Activated CD8-positive, alpha-beta memory T cell treated with anti-CD3 and anti-CD28 coated beads, Interleukin-2, amount 50 U/mL, for 1 hour (primary cell): ENCODE data around the gene MARCHF10.
A peak's percentile ranks its signal among the peaks of the same experiment; 100 is the strongest.
"Not testable (repeated sequence)": the region's sequence is repeated elsewhere in the genome, so short reads cannot be mapped to it uniquely, and the experiment has no call there.

Experiments
- DNase-seq: peaks from one replicate; pipeline ENCODE4 v3.0.0-alpha.2; 2020; ENCODE audit errors: extremely low read depth

MARCHF10 gene

GRCh38 chr17:62717589-62717855 lies 90.6 kb downstream of the MARCHF10 start:
- DNase-seq, result no peak

- no peak for DNase-seq
Measured at GRCh38 chr17:62716834-62717588, 91.1 kb downstream of the MARCHF10 start.

- DNase-seq, result no peak
Measured at GRCh38 chr17:62715882-62716390, 92.2 kb downstream of the MARCHF10 start.

- DNase-seq, result no peak
Measured at GRCh38 chr17:62714016-62714777, 93.9 kb downstream of the MARCHF10 start.

- DNase-seq, result no peak
Measured at GRCh38 chr17:62713086-62713881, 94.8 kb downstream of the MARCHF10 start.

- DNase-seq, result no peak
Measured at GRCh38 chr17:62712171-62712581, 95.9 kb downstream of the MARCHF10 start.

GRCh38 chr17:62708587-62708986 lies 99.5 kb downstream of the MARCHF10 start:
- no peak for DNase-seq

- DNase-seq, result no peak
Measured at GRCh38 chr17:62707425-62707739, 100.7 kb downstream of the MARCHF10 start.

GRCh38 chr17:62706598-62707424 lies 101.3 kb downstream of the MARCHF10 start:
- DNase-seq, result no peak

- no peak for DNase-seq
Measured at GRCh38 chr17:62705778-62706597, 102.1 kb downstream of the MARCHF10 start.

- DNase-seq, result no peak
Measured at GRCh38 chr17:62705156-62705777, 102.8 kb downstream of the MARCHF10 start.

- no peak for DNase-seq
Measured at GRCh38 chr17:62704381-62704971, 103.6 kb downstream of the MARCHF10 start.

GRCh38 chr17:62703776-62704380 lies 104.2 kb downstream of the MARCHF10 start:
- peak; percentile 19 for DNase-seq

GRCh38 chr17:62703261-62703775 lies 104.8 kb downstream of the MARCHF10 start:
- no peak for DNase-seq

GRCh38 chr17:62702746-62703260 lies 105.3 kb downstream of the MARCHF10 start:
- no peak for DNase-seq

- DNase-seq, result no peak
Measured at GRCh38 chr17:62701706-62702085, 106.4 kb downstream of the MARCHF10 start.

GRCh38 chr17:62700964-62701705 lies 107.0 kb downstream of the MARCHF10 start:
- DNase-seq, result no peak

- not testable (repeated sequence) for DNase-seq
Measured at GRCh38 chr17:62698459-62698858, 109.7 kb downstream of the MARCHF10 start.
